NK-92 treated with Interleukin-12 subunit alpha and Interleukin-12 subunit beta, amount 100 ng/mL, for 24 hours (cell line): ENCODE data around the gene ANKRD33.
A peak's percentile ranks its signal among the peaks of the same experiment; 100 is the strongest.

Experiments
- DNase-seq: peaks from one replicate; lab custom pipeline; 2025; lab: John Stamatoyannopoulos, UW

ANKRD33 gene

GRCh38 chr12:51920046-51920445, 32.1 kb downstream of the ANKRD33 start:
- no peak for DNase-seq

- DNase-seq: no peak
Measured at GRCh38 chr12:51921017-51921725, 33.3 kb downstream of the ANKRD33 start.

GRCh38 chr12:51922146-51922545, 34.2 kb downstream of the ANKRD33 start:
- DNase-seq: no peak

GRCh38 chr12:51922762-51923505, 35.0 kb downstream of the ANKRD33 start:
- DNase-seq: no peak

- DNase-seq: no peak
Measured at GRCh38 chr12:51923506-51924365, 35.8 kb downstream of the ANKRD33 start.

- no peak for DNase-seq
Measured at GRCh38 chr12:51924551-51925319, 36.8 kb downstream of the ANKRD33 start.

- no peak for DNase-seq
Measured at GRCh38 chr12:51925346-51926063, 37.6 kb downstream of the ANKRD33 start.

- no peak for DNase-seq
Measured at GRCh38 chr12:51926064-51926632, 38.2 kb downstream of the ANKRD33 start.

- DNase-seq: peak; percentile 9
Measured at GRCh38 chr12:51926718-51927117, 38.8 kb downstream of the ANKRD33 start.

- no peak for DNase-seq
Measured at GRCh38 chr12:51932218-51933076, 44.5 kb downstream of the ANKRD33 start.

- DNase-seq: no peak
Measured at GRCh38 chr12:51934080-51934479, 46.2 kb downstream of the ANKRD33 start.

GRCh38 chr12:51937926-51938325, 50.0 kb downstream of the ANKRD33 start:
- DNase-seq: no peak

- no peak for DNase-seq
Measured at GRCh38 chr12:51938726-51939125, 50.8 kb downstream of the ANKRD33 start.

- no peak for DNase-seq
Measured at GRCh38 chr12:51941011-51941581, 53.2 kb downstream of the ANKRD33 start.
